HG03378 (cell line): Measurements from ENCODE around the gene TOX2.

ENCODE experiments used
- ATAC-seq: cut with Tn5 transposase; IDR thresholded peaks from one replicate; pipeline ENCODE4 v1.9.1; 2021; ENCODE audit warnings: mild to moderate bottlenecking, moderate library complexity; ENCODE audit not compliant: unreplicated experiment

The TOX2 gene

DNA sequence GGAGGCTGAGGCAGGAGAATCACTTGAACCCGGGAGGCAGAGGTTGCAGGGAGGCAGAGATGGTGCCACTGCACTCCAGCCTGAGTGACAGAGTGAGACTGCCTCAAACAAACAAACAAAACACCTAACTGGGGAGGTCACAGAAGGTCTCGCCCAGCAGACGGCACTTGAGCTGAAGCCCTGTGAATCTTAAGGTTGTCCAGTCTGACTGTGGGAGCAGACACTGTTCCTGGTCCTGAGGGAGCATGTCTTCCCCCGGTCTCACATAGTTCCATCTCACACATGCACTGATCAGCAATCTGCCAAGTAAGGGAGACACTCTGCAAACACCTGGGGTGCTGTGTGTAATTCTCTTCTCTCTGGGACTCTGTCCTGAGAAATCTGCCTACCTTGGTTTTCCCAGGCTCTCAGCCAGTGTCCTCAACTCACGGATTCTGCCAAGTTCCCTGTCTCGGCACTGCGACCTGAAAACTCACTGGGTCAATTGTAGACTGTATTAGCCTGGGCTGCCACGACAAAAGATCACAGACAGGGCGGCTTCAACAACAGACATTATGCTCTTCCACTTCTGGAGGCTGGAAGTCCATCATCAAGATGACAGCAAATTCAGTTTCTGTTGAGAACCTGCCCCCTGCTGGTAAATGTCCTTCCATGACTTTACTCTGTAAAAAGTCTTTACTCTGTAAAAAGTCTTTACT, 178.0 kb downstream of the TOX2 start:
- ATAC-seq = no peak

DNA sequence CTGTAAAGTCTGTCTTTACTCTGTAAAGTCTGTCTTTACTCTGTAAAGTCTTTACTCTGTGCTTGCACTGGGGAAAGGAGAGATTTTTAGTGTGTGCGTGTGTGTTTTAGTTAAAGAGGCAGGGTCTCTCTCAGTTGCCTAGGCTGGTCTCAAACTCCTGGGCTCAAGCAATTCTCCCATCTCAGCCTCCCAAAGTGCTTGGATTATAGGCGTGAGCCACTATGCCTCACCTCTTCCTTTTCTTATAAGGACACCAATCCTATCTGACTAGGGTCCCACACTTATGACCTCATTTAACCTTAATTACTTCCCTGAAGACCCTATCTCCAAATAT, 178.6 kb downstream of the TOX2 start:
- ATAC-seq = no peak

DNA sequence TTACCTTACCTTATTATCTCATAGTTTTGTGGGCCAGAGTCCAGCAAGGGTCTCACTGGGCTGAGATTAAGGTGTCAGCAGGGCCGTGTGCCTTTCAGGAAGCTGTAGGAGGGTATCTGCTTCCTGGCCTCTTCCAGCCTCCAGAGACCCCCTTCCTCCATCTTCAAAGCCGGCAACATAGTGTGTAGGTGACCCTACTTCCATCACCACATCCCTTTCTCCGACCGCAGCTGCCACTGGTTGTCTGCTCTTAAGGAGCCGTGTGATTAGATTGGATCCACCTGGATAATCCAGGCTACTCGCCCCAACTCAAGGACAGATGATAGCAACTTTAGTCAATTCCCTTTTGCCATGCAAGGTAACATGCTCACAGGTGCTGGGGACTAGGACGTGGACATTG, 181.2 kb downstream of the TOX2 start:
- no peak for ATAC-seq

DNA sequence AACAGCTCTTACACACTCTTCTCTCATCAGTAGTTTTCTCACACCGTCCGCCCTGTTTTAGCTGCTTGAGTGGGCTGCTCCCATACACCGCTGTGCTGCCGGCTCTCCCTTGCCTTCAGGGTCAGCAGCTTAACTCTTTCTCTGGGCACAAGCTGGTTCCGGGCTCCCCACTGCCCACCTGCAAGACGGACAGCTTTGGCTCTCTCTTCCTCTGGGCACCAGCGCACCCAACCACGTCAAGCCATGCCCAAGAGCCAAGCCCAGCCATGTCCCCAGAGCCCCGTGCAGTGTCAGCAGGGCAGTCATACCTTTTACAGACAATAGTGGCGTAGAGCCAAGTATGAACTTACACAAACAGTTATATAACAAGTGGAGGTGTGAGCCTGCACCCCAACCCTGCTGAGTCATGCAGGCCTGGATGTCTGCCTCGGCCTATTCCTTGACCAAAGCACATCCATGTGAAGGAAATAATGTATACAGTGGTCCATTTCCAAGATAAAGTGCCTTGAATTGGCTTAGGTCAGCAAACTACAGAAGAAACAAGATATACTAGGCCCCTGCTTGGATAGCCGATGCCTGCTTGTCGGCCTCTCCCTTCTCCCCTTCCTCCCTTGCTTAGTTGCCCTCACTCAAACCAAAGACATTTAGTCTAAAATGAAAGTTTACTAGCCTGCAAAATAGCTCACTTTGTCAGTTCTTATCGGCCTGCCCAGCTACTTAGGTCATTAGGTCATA, 183.0 kb downstream of the TOX2 start:
- ATAC-seq = no peak

DNA sequence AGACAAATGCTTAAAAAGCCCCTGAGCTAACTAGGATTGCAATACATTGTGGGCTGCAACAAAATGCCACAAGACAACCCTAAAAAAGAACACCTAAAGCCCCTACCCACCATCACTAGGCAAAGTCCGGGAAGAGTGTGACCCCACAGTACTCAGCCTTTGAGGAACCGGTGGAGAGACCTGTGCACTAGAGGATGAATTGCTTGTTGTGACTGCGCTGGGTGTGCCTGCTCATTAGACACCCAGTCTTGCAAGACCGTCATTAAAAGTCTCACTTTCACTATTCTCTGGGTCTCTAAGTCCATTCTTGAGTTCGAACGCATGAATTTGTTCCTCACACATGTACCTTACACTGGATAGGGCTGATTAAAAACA, 183.6 kb downstream of the TOX2 start:
- no peak for ATAC-seq

DNA sequence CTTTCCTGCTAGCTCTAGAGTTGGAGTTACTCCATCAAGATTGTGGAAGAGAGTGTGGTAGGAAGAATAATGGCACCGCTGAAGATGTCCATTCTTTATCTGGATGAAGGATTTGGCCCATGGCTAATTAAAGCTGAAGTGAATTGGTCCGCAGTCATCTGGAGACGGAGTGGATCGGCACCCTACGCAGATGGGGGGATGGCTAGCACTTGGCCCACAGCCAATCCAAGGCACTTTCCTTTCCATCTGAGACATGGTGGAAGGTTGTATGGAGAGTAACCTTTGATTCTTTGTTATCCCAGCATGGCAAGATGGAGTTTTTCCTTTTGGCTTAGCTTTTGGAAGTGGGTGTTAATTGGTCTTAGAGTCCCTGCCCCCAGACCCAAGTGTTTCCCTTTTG, 184.0 kb downstream of the TOX2 start:
- no peak for ATAC-seq

DNA sequence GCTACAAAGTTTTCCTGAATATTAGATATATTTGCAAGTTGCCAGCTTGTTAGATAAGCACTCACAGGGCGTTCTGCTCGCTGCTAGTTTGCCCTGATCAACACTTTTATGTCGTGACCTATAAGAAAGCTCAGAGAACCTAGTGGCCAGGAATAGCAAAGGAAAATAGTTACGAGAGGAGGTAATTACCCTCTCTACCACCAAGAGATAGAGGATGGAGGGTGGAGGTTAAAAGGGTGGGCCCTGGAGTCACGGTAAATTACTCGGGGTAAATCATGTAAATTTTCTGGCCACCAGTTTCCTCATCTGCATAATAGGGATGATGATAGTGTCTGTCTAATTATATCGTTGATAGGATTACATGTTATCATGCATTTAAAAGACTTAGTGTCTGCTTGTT, 185.2 kb downstream of the TOX2 start:
- ATAC-seq = no peak

DNA sequence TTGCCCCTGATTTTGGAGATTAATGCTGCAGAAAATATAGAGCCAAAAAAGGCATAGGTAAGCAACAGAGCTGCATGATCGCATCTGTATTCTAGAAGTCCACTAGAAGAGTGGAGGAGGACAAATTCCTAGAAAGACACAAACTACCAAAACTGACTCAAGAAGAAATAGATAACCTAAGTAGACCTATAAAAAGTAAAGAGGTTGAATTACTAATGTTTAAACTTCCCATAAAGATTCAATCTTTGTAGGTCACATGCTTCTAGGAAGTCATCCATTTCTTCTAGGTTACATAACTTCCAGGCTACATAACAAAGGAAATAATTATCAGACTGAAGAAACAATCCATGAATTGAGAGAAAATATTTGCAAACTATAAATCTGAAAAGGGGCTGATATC, 187.9 kb downstream of the TOX2 start:
- ATAC-seq = no peak

DNA sequence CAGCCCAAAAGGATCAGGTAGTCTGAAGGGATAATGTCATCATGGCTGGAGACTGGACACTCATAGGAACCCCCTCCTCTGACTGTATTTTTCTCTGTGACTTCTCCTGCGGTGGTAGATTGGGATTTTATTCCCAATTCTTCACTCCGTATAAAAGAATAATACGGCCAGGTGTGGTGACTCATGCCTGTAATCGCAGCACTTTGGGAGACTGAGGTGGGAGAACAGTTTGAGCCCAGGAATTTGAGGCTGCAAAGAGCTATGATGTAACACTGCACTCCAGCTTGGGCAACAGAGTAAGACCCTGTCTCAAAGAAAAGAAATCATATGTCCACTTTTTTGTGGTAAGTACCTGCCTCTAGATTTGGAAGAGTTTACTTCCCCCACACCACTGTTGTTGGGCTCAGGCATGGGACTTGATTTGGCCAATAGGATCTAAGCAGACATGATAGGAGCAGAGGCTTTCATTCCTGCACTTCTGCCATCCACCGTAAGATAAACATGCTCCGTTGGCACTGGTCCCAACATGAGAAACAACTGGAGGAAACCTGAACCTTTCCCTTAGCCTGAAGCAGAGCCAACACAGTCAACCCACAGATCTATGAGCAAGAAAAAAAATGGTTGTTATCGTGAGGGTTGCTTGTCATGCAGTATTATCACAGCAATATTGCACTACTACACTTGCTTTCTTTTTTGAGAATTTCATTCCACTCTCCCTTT, 190.3 kb downstream of the TOX2 start:
- ATAC-seq = no peak

DNA sequence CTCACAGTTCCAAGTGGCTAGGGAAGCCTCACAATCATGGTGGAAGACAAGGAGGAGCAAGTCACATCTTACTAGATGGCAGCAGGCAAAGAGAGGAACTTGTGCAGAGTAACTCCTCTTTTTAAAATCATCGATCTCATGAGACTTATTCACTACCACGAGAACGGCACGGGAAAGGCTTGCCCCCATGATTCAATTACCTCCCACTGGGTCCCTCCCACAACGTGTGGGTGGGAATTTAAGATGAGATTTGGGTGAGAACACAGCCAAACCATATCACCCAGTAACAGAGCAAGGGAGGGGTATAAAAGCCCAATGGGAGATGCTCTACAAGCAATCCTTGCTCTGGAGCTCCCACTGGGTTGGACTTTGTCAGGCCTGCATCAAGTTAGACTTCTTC, 192.0 kb downstream of the TOX2 start:
- ATAC-seq = no peak

DNA sequence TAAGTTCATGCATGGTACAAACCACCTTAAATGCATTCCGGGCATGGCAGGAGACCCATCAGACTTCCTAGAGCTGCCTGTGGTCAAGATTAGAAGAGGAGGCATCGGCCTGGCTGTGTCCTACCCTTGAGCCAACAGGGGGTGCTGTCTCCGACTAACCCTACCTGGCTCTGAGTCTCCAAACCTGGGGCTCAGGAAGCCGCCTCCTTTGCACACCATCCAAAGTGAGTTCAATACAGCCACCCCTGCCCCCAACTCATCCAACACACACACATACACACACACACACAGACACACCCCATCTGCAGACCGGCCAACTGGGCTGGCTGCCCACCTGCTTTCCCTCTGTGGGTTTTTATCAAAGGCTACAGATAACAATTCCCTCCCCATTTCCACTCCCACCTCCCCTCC, 195.3 kb downstream of the TOX2 start:
- no peak for ATAC-seq

DNA sequence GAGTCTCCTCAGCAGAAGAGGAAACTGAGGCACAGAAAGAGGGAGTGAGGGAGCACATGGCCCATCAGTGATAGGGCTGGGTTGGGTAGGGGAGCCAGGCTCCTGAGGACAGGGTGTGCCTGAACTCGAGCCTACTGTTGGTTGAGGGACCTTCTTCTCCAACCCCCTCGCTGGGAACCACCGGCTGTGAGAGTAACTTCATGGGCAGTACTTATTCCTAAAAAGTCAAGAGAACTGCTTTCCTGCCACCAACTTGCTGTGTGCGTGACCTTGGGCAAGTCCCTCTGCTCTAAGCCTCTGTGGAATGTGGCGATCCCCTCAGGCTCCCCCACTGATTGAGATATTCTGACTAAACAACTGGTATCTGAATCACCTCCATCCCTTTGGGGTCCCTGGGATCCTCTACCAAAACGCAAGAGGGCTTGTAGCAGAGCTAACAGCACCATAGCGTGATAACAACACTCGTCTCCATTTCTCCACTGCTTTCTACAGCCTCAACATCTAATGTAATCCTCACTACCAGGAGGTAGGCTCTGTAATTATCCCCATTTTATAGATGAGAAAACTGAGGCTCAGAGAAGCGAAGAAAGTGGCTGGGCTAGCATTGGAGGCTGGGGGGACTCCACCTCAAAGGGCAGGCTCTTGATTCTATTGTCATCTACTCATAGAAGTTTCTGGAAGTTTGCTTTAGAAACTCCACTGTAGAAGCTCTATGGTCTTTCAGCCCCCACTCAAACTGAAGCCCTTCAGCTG, 196.3 kb downstream of the TOX2 start:
- no peak for ATAC-seq

DNA sequence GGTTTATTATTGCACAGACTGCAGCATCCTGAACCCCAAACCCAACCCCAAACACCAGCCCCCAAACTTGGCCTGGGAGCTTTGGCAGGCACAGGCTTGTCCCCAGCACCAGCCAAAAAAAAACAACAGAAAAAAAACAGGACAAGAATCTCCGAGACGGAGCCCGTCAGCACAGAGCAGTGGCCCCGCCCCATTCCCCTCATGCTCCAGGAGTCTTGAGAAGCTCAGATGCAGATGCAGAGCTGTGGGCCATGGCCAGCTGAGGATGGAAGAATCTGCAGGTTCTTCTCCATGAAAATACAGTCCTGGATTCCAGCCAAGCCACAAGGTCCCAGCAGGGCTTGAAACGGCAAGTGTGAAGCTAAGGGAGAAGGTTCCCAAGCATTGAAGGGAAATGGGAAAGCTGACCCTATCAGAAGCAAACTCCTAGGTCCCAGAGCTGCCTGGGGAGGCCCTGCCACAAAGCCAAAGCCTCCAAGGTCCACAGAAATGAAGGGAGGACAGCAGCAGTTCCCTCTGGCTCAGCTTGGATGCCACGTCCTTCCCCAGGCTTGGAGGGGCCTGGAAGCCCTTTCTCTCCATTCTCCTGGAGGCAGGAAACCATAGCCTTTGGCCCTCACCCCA, 197.2 kb downstream of the TOX2 start:
- no peak for ATAC-seq

DNA sequence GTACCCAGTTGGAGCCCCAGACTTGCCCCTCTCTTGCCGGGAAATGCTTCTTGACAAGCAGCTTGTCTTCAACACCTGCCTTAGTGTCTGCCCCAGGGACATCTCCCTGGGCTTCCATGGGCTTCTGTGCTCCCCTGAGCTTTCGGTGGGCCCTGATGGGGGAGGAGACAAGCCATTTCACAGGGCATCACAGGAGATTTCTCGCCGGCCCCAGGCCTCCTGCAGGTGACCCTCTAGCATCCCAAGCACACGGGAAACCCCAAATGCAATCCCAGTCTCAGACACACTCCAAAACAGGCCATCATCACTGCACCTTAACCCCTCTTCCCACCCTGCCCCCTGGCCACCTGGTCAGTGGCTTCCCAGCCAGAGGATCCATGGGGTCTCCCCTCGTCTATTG, 197.8 kb downstream of the TOX2 start:
- no peak for ATAC-seq

DNA sequence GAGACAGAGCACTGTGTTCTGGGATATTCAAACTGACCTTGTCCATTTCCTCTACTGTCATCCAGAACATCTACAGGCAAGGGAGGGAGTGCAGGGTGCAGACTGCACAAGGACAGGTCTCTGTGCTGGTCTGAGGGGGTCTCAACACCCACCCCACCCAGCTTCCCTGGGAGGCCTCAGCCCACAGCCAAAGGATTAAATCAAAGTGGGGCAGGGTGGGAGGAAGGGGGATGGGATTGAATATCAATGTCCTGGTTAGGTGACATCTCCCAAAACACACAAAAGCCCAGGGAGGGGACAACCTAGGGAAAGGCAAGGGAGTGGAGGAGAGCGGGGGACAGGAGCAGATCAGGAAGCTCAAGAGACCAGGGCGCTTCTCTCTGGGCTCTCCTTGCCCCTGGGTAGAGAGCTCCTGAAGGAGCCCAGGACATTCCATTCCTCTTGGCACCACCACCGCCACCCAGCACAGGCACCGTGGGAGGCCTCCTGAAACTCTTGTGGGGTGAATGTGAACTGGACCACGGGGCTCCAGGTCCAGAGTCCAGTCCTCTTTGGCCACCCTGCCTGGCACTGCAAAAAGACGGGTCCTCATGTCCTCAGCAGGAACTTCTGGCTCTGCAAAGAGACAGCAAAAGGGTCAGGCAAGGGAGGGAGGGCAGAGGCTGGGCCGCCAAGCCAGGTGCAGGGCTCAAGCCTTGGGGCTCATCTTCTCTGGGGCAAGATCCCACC, 198.4 kb downstream of the TOX2 start:
- ATAC-seq = no peak

DNA sequence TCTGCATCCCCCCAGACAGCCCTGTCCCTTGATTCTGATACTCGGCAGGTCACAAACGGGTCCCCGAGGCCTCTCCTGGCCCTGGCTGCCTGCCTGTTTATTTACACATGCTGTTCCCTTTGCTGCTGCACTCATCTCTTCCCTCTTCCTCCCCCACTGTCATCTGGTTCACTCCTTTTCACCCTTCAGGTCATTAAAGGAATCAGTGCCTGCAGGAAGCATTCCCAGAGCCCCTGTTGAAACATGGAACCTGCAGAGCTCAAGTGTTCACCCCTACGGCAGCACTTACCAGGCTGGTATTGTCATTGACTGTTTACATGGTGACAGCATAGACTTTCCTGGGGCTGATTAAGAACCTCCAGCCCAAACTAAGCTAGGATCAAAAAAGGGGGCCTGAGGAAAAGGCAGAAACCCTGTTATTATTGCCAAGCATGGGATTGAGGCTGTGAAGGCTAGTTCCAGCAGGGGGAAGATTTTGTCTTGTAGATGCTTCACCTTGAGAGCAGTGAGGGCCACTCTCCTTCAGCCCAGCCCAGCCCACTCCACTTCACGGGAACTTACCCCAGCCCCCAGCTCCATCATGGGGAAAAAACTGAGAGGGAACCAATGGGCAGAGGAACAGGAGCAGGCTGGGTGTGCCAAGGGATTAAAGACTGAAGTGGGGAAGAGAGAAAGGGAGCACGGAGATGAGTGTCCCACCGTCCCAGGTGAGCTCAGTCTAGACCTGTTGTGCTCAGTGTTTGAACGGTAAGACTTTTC, 199.1 kb downstream of the TOX2 start:
- no peak for ATAC-seq

DNA sequence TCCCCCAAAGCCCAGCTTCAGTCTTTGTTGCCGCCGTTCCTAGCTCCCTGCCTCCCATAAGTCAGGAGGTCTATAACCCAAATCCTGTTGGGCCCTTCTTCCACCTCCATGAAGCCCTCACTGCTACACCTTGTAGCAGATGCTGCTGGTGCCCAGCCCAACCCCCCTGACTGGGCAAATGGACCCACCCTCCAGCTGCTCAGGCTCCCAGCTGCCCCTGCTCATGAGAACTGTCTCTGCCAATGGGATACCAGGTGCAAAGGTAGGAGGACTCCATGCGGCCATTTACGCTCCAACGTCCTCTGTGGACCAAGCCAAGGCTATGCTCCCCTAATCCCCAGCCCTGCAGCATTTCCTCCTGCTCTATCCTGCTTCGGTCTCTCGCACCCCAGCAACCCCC, 200.5 kb downstream of the TOX2 start:
- no peak for ATAC-seq

DNA sequence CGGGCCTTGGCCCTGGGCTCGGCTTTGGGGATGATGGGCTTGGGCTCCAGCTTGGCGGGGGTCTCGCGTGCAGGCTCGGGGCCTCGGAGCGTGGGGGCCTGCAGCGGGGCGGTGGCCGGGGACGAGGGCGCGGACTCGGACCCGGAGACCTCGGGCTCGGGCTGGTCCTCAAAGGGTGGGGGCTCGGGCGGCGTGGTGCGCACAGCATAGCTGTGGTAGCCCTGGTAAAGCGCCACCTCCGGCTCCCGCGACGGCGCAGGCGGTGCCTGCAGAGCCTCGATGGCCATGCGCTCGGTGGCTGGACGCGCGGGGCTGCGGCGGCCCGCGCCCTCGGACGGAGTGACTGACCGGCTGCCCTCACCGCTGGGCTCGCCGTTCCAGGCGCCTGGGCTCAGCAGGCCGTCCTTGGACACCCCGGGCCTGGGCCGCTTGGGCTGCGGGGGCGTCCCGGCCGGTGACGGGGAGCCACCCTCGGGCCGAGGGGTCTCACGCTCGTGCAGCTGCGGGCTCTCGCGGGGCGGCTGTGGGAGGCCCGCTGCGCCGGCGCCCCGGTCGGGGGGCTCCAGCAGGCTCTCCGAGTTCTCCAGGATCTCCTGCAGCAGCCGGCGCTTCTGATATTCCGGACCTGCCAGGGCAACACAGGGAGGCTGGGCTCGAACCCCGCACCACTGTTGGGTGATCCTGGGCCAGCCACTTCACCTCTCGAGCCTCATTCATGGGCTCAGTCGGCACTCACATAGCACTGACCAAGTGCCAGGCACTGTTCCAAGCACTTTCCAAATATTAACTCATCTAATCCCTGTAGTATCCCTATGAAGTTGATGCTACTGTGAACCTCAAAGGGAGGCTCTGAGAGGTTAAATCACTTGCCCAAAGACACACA, 201.4 kb downstream of the TOX2 start:
- no peak for ATAC-seq
